CD4-positive, alpha-beta T cell (primary cell): Measurements from ENCODE around the gene STK11. TPM values are rescaled to one million over a fixed set of nuclear protein-coding genes. Genes with fewer than 3 reads are reported as not detected.

Source experiments
- ATAC-seq: fragments of 200-7000 bp; cut with Tn5 transposase; one replicate; pipeline ENCODE4 v1.10.0; 2022; ENCODE audit warnings: mild to moderate bottlenecking; ENCODE audit not compliant: poor library complexity
- CTCF ChIA-PET: fragments of 350-600 bp; sonication (Branson Sonifier 250); formaldehyde crosslinking; loops from one replicate; lab custom pipeline; 2021; ENCODE audit warnings: antibody characterized with exemption, inconsistent platforms; lab: Charles Lee
- POLR2A ChIA-PET: fragments of 350-600 bp; sonication (Branson Sonifier 250); formaldehyde crosslinking; loops from one replicate; lab custom pipeline; 2021; ENCODE audit warnings: antibody characterized with exemption, inconsistent platforms; lab: Charles Lee
- DNase-seq, 14 experiments: peaks; one replicate each; pipeline ENCODE4 v3.0.0-alpha.2; 2013 to 2020; ENCODE audit warnings: mixed read lengths in 2 of 14
- H3K27ac ChIP-seq, 2 donors: one replicate each; pipeline versions ENCODE4 v1.5.1 to v1.7.0; 2013; ENCODE audit warnings: low read length in 2 of 2, low read depth in 1 of 2, mild to moderate bottlenecking in 1 of 2
- H3K27me3 ChIP-seq, 2 experiments: 1 replicate in 1 of 2; 2 replicates in 1 of 2; pipeline versions ENCODE4 v1.6.1 to v1.7.0; 2013; ENCODE audit warnings: low read length in 2 of 2, control low read depth in 1 of 2, mild to moderate bottlenecking in 1 of 2, moderate library complexity in 1 of 2; ENCODE audit not compliant: insufficient read depth in 2 of 2, control insufficient read depth in 1 of 2
- H3K36me3 ChIP-seq: one replicate; pipeline ENCODE4 v1.6.1; 2013; ENCODE audit warnings: low read length, control low read depth; ENCODE audit not compliant: insufficient read depth
- H3K4me1 ChIP-seq: one replicate; pipeline ENCODE4 v1.6.1; 2013; ENCODE audit warnings: low read length, control low read depth; ENCODE audit not compliant: insufficient read depth
- H3K4me3 ChIP-seq: one replicate; pipeline ENCODE4 v1.5.1; 2013; ENCODE audit warnings: mild to moderate bottlenecking, low read length, moderate library complexity
- H3K9me3 ChIP-seq, 2 experiments: 1 replicate in 1 of 2; 2 replicates in 1 of 2; pipeline versions ENCODE4 v1.6.1 to v1.7.0; 2013; ENCODE audit warnings: low read length in 2 of 2, mild to moderate bottlenecking in 2 of 2, control low read depth in 1 of 2, moderate library complexity in 1 of 2; ENCODE audit not compliant: control insufficient read depth in 1 of 2, insufficient read depth in 1 of 2
- H3K27ac Mint-ChIP-seq: one replicate; pipeline ENCODE4 v1.8.0; 2020; ENCODE audit warnings: mixed read lengths
- H3K27me3 Mint-ChIP-seq: one replicate; pipeline ENCODE4 v1.8.0; 2021; ENCODE audit warnings: mixed read lengths
- H3K36me3 Mint-ChIP-seq: one replicate; pipeline ENCODE4 v1.8.0; 2021; ENCODE audit warnings: low read depth, mixed read lengths
- H3K4me1 Mint-ChIP-seq: one replicate; pipeline ENCODE4 v1.8.0; 2021; ENCODE audit warnings: low read depth, mixed read lengths
- H3K4me3 Mint-ChIP-seq: one replicate; pipeline ENCODE4 v1.8.0; 2020; ENCODE audit warnings: mild to moderate bottlenecking, mixed read lengths
- H3K9me3 Mint-ChIP-seq: one replicate; pipeline ENCODE4 v1.8.0; 2020; ENCODE audit warnings: mixed read lengths
- intact Hi-C, 2 experiments: fragments of 100-400 bp; cut with DNase I in 1 of 2; cut with micrococcal nuclease in 1 of 2; formaldehyde crosslinking; loops; one replicate each; pipeline versions ENCODE4 v1.15.1 to v1.9.0; 2023 to 2025; cut with DNase I, micrococcal nuclease
- total RNA-seq, 174 experiments: library from RNA in 2 of 174; stranded (reverse) in 2 of 174; gene quantifications; one replicate each; pipeline ENCODE4 v1.2.3 and lab custom pipeline; 2021 to 2026
- TF ChIP-seq, protein P1 (sequence below): fragments of 200-600 bp; IDR thresholded peaks from one replicate; pipeline ENCODE4 v1.8.0; 2022; ENCODE audit warnings: antibody characterized with exemption, mild to moderate bottlenecking

STK11 gene
- total RNA-seq, 2 experiments from 2014 or later, result 49.7 to 53.0 TPM

DNA sequence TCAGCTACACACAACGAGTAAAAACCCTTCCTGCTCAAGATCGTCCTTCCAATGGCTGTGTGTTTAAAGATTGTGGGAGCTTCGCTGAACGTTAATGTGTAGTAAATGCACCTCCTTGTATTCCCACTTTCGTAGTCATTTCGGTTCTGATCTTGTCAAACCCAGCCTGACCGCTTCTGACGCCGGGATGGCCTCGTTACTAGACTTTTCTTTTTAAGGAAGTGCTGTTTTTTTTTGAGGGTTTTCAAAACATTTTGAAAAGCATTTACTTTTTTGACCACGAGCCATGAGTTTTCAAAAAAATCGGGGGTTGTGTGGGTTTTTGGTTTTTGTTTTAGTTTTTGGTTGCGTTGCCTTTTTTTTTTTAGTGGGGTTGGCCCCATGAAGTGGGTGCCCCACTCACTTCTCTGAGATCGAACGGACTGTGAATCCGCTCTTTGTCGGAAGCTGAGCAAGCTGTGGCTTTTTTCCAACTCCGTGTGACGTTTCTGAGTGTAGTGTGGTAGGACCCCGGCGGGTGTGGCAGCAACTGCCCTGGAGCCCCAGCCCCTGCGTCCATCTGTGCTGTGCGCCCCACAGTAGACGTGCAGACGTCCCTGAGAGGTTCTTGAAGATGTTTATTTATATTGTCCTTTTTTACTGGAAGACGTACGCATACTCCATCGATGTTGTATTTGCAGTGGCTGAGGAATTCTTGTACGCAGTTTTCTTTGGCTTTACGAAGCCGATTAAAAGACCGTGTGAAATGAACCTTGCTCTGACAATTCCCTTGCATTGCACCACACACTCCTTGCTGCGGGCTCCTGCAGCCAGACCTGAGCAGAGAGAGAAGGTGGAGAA is 67.1 kb downstream of the STK11 start:
- Mint-ChIP-seq H3K4me1 (peaks cover 65% of the 10 kb centered on the region), H3K4me3 (peak overlapping the region; percentile 81), H3K9me3 (no peaks in the 10 kb centered on the region), H3K27me3 (no peaks in the 10 kb centered on the region), H3K27ac (peak overlapping the region; percentile 82), H3K36me3 (peaks cover 73% of the 10 kb centered on the region)
- DNase-seq (no peak), ATAC-seq (no peak)
- Histone ChIP-seq H3K27me3 (no peaks in the 10 kb centered on the region), H3K4me3 (no peak overlapping the region), H3K4me1 (peaks cover 88% of the 10 kb centered on the region), H3K27ac (no peak overlapping the region), H3K9me3 (no peaks in the 10 kb centered on the region), H3K36me3 (peaks cover 62% of the 10 kb centered on the region)
- ChIA-PET POLR2A (interaction anchor here (0.8 to 1.9 kb wide), 7 partner anchors 14 to 357 kb away, joined by 3 to 16 read pairs (median 4); no protein-coding TSS in a partner anchor), CTCF (interaction anchor here (4.3 kb wide), 1 partner anchor 28 kb away, joined by 26 read pairs; no protein-coding TSS in a partner anchor)
- intact Hi-C loops, result loop anchor here (10.0 kb wide), 2 partner anchors 132 to 202 kb away; partner anchors contain the start of genes C19orf25 (in 1 of the 2), DAZAP1 (in 1 of the 2) and GAMT (in 1 of the 2)
- TF ChIP-seq, protein P1, sequence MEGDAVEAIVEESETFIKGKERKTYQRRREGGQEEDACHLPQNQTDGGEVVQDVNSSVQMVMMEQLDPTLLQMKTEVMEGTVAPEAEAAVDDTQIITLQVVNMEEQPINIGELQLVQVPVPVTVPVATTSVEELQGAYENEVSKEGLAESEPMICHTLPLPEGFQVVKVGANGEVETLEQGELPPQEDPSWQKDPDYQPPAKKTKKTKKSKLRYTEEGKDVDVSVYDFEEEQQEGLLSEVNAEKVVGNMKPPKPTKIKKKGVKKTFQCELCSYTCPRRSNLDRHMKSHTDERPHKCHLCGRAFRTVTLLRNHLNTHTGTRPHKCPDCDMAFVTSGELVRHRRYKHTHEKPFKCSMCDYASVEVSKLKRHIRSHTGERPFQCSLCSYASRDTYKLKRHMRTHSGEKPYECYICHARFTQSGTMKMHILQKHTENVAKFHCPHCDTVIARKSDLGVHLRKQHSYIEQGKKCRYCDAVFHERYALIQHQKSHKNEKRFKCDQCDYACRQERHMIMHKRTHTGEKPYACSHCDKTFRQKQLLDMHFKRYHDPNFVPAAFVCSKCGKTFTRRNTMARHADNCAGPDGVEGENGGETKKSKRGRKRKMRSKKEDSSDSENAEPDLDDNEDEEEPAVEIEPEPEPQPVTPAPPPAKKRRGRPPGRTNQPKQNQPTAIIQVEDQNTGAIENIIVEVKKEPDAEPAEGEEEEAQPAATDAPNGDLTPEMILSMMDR, result no peak

GRCh38 chr19:1273263-1274041 is 67.9 kb downstream of the STK11 start:
- peaks cover 80% of the 10 kb centered on the region for H3K4me1 ChIP-seq
- Mint-ChIP-seq H3K36me3 (peaks cover 79% of the 10 kb centered on the region), H3K9me3 (no peaks in the 10 kb centered on the region), H3K27ac (peak overlapping the region; percentile 82), H3K4me3 (peak overlapping the region; percentile 81), H3K4me1 (peaks cover 62% of the 10 kb centered on the region), H3K27me3 (no peaks in the 10 kb centered on the region)
- H3K4me3 ChIP-seq, result no peak overlapping the region
- ChIA-PET POLR2A (interaction anchor here (0.7 to 1.8 kb wide), 6 partner anchors 15 to 357 kb away, joined by 3 to 16 read pairs (median 4); no protein-coding TSS in a partner anchor), CTCF (interaction anchor here (4.3 kb wide), 1 partner anchor 29 kb away, joined by 26 read pairs; no protein-coding TSS in a partner anchor)
- H3K9me3 ChIP-seq, result no peaks in the 10 kb centered on the region
- TF ChIP-seq, protein P1, result no peak
- H3K36me3 ChIP-seq, result peaks cover 67% of the 10 kb centered on the region
- DNase-seq, result peak in 1 of 14 experiments; percentile 23
- ATAC-seq, result no peak
- H3K27ac ChIP-seq, result no peak overlapping the region
- intact Hi-C loops, result loop anchor here (10.0 kb wide), 2 partner anchors 131 to 201 kb away; partner anchors contain the start of genes C19orf25 (in 1 of the 2), DAZAP1 (in 1 of the 2) and GAMT (in 1 of the 2)
- no peaks in the 10 kb centered on the region for H3K27me3 ChIP-seq
